NT2/D1 (cell line): ENCODE measurements around the gene TCF4.

ENCODE experiments used
- DNase-seq: peaks from one replicate; pipeline ENCODE4 v3.0.0-alpha.2; 2011; ENCODE audit warnings: low read depth, low spot score
- H3K27me3 ChIP-seq: 2 replicates; pipeline ENCODE4 v1.6.0; 2011; ENCODE audit warnings: mild to moderate bottlenecking; ENCODE audit not compliant: insufficient read length, insufficient read depth
- H3K36me3 ChIP-seq: 2 replicates; pipeline ENCODE4 v1.6.1; 2011; ENCODE audit warnings: mild to moderate bottlenecking, low read length, mixed read lengths; ENCODE audit not compliant: insufficient read depth, insufficient read length
- H3K4me1 ChIP-seq: 2 replicates; pipeline ENCODE4 v1.5.1; 2011; ENCODE audit not compliant: insufficient read depth, insufficient read length
- H3K4me3 ChIP-seq: 2 replicates; pipeline ENCODE4 v1.5.1; 2011; ENCODE audit warnings: low read depth; ENCODE audit not compliant: insufficient read length
- H3K9ac ChIP-seq: 2 replicates; pipeline ENCODE4 v1.6.0; 2011; ENCODE audit warnings: low read depth; ENCODE audit not compliant: insufficient read length
- H3K9me3 ChIP-seq: 2 replicates; pipeline ENCODE4 v1.5.1; 2011; ENCODE audit warnings: mild to moderate bottlenecking, low read length; ENCODE audit not compliant: insufficient read depth
- SUZ12 ChIP-seq: IDR thresholded peaks from 2 replicates; pipeline ENCODE4 v1.6.1; 2011; ENCODE audit not compliant: insufficient read length, insufficient read depth; ENCODE audit errors: extremely low read depth
- YY1 ChIP-seq: IDR thresholded peaks from 2 replicates; pipeline ENCODE4 v1.6.1; 2011; ENCODE audit not compliant: insufficient read length, insufficient read depth
- ZNF274 ChIP-seq: IDR thresholded peaks from 2 replicates; pipeline ENCODE4 v1.6.1; 2011; ENCODE audit warnings: mild to moderate bottlenecking, low read depth, low read length

The TCF4 gene

DNA sequence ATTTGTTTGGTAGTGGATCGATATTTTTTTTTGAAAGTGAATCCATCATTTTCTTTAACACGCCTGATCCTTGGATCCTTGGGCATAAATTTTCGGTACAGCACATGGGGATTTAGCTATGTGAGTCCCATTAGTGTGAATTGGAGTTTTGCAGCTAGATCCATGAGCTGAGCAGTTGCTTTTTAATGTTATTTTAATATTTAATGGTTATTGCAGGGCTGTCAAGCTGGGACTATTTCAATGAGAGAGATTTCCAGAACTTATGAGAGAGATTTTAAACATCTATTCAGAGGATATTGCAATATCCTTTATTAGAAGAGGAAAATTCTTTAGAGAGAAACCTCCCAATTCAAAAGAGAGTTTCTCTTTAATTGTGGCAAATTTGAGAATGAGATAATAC is 35.6 kb upstream of the TCF4 start:
- no peaks in the 10 kb centered on the region for H3K4me1 ChIP-seq
- DNase-seq = no peak
- H3K27me3 ChIP-seq = no peaks in the 10 kb centered on the region
- no peak for TF ChIP-seq SUZ12
- H3K36me3 ChIP-seq = no peaks in the 10 kb centered on the region
- H3K9me3 ChIP-seq = no peaks in the 10 kb centered on the region
- no peak overlapping the region for H3K4me3 ChIP-seq
- H3K9ac ChIP-seq = no peak overlapping the region

- H3K4me1 ChIP-seq = no peaks in the 10 kb centered on the region
- no peak for TF ChIP-seq SUZ12
- TF ChIP-seq ZNF274 = no peak
- no peak for TF ChIP-seq YY1
- H3K9me3 ChIP-seq = no peaks in the 10 kb centered on the region
- no peak overlapping the region for H3K9ac ChIP-seq
- no peaks in the 10 kb centered on the region for H3K27me3 ChIP-seq
- no peaks in the 10 kb centered on the region for H3K36me3 ChIP-seq
- no peak overlapping the region for H3K4me3 ChIP-seq
- DNase-seq = no peak
These were observed 22.5 kb upstream of the TCF4 start for GRCh38 chr18:55610506-55610905.

GRCh38 chr18:55609160-55609825 is 21.3 kb upstream of the TCF4 start:
- no peak for DNase-seq
- Histone ChIP-seq H3K9me3 (no peaks in the 10 kb centered on the region), H3K4me3 (no peak overlapping the region), H3K4me1 (no peaks in the 10 kb centered on the region), H3K27me3 (no peaks in the 10 kb centered on the region), H3K36me3 (no peaks in the 10 kb centered on the region), H3K9ac (no peak overlapping the region)
- TF ChIP-seq ZNF274 (no peak), SUZ12 (no peak)

- Histone ChIP-seq H3K27me3 (no peaks in the 10 kb centered on the region), H3K36me3 (no peaks in the 10 kb centered on the region)
- DNase-seq = no peak
These were observed 20.5 kb upstream of the TCF4 start for GRCh38 chr18:55608497-55608896.

GRCh38 chr18:55607773-55608172 is 19.8 kb upstream of the TCF4 start:
- TF ChIP-seq YY1 (no peak), ZNF274 (no peak), SUZ12 (no peak)
- no peak overlapping the region for H3K9ac ChIP-seq
- no peaks in the 10 kb centered on the region for H3K9me3 ChIP-seq
- H3K36me3 ChIP-seq = no peaks in the 10 kb centered on the region
- no peaks in the 10 kb centered on the region for H3K27me3 ChIP-seq
- no peaks in the 10 kb centered on the region for H3K4me1 ChIP-seq
- no peak for DNase-seq
- no peak overlapping the region for H3K4me3 ChIP-seq

More at GRCh38 chr18:55608497-55608896, 20.5 kb upstream of the TCF4 start:
- no peak overlapping the region for H3K4me3 ChIP-seq
- no peak overlapping the region for H3K9ac ChIP-seq
- H3K9me3 ChIP-seq = no peaks in the 10 kb centered on the region
- no peaks in the 10 kb centered on the region for H3K4me1 ChIP-seq
- TF ChIP-seq SUZ12 = no peak
- TF ChIP-seq ZNF274 = no peak
- TF ChIP-seq YY1 = no peak

DNA sequence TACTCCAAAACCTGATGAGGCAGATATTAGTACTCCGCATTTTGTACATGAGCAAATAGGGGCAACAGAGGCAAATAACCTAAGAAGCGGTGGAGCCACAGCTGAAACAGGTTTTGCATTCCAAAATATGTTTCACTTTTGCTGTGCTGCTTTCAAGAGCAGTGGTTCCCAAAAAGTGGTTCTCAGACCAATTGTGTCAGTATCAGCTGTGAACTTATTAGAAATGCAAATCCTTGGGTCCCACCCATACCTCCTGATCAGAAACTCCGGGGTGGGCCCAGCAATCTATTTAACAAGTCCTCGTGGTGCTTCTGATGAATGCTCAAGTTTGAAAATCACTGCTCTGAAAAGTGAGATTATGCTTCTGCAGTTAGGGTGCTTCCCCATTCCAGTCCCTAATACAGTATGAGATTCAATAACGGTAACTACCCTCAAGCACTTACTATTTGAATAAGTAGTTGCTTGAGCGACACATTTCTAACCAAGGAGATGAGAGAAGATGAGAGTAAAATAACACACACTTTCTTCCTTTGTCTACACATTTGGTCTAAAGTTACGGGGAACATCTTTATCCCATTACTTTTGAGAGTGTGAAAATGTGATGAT is 17.8 kb upstream of the TCF4 start:
- Histone ChIP-seq H3K36me3 (no peaks in the 10 kb centered on the region), H3K27me3 (no peaks in the 10 kb centered on the region), H3K4me1 (no peaks in the 10 kb centered on the region), H3K9me3 (no peaks in the 10 kb centered on the region), H3K4me3 (no peak overlapping the region), H3K9ac (no peak overlapping the region)
- DNase-seq = no peak
- no peak for TF ChIP-seq YY1
- no peak for TF ChIP-seq ZNF274
- TF ChIP-seq SUZ12 = no peak

- no peak for TF ChIP-seq SUZ12
- no peak for TF ChIP-seq ZNF274
- TF ChIP-seq YY1 = no peak
- Histone ChIP-seq H3K4me3 (no peak overlapping the region), H3K9me3 (no peaks in the 10 kb centered on the region), H3K27me3 (no peaks in the 10 kb centered on the region), H3K9ac (no peak overlapping the region), H3K36me3 (no peaks in the 10 kb centered on the region), H3K4me1 (no peaks in the 10 kb centered on the region)
- no peak for DNase-seq
These were observed 15.8 kb upstream of the TCF4 start for GRCh38 chr18:55603775-55604174.

- Histone ChIP-seq H3K9me3 (no peaks in the 10 kb centered on the region), H3K36me3 (no peaks in the 10 kb centered on the region)
- no peak for TF ChIP-seq SUZ12
- no peak for TF ChIP-seq ZNF274
- no peak for TF ChIP-seq YY1
These were observed 5.9 kb upstream of the TCF4 start for GRCh38 chr18:55593888-55594287.

More at GRCh38 chr18:55593888-55594287, 5.9 kb upstream of the TCF4 start:
- Histone ChIP-seq H3K4me1 (peaks cover 3% of the 10 kb centered on the region), H3K9ac (no peak overlapping the region), H3K4me3 (no peak overlapping the region), H3K27me3 (no peaks in the 10 kb centered on the region)
- DNase-seq = no peak
